Measurements from ENCODE around the gene KIAA1217.

KIAA1217 gene, protein sequence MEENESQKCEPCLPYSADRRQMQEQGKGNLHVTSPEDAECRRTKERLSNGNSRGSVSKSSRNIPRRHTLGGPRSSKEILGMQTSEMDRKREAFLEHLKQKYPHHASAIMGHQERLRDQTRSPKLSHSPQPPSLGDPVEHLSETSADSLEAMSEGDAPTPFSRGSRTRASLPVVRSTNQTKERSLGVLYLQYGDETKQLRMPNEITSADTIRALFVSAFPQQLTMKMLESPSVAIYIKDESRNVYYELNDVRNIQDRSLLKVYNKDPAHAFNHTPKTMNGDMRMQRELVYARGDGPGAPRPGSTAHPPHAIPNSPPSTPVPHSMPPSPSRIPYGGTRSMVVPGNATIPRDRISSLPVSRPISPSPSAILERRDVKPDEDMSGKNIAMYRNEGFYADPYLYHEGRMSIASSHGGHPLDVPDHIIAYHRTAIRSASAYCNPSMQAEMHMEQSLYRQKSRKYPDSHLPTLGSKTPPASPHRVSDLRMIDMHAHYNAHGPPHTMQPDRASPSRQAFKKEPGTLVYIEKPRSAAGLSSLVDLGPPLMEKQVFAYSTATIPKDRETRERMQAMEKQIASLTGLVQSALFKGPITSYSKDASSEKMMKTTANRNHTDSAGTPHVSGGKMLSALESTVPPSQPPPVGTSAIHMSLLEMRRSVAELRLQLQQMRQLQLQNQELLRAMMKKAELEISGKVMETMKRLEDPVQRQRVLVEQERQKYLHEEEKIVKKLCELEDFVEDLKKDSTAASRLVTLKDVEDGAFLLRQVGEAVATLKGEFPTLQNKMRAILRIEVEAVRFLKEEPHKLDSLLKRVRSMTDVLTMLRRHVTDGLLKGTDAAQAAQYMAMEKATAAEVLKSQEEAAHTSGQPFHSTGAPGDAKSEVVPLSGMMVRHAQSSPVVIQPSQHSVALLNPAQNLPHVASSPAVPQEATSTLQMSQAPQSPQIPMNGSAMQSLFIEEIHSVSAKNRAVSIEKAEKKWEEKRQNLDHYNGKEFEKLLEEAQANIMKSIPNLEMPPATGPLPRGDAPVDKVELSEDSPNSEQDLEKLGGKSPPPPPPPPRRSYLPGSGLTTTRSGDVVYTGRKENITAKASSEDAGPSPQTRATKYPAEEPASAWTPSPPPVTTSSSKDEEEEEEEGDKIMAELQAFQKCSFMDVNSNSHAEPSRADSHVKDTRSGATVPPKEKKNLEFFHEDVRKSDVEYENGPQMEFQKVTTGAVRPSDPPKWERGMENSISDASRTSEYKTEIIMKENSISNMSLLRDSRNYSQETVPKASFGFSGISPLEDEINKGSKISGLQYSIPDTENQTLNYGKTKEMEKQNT (N-terminal part only)

DNA sequence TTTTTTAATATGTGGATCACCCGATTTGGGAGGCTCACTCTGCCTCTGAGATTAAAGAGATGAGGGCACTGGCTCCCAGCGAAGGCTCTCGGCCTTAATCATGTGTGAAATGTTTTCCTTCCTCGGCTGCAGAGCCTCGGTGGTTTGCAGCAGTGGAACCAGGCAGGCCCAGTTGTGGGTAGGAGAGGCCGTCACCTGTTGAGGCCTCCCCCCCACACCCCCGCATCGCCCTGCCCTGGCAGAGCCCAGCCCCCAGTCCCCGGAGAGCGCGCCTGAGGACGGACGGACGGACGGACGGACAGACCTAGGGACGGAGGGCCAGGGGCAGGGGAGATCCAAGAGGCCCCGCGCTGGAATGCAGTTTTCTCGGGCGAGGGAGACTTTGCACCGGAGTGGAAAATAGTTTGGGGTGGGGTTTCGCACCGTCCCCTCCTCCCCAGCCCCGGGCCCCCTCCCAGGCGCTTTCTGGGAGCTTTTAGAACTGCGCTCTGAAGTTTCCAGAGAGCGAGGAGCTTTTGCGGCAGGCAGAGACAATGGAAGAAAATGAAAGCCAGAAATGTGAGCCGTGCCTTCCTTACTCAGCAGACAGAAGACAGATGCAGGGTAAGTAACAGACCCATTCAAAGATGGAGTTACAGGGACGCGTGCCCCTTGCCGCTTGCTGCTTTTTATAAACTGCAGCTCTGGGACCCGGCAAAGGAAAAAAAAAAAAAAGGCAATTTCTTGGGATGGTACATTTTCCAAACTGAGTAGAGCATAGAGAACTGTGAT is at the start of gene KIAA1217:
KIAA1217 (plus strand) TSS at position 478 of the 771 bp plus-strand sequence; CDS start at position 534, 56 bp downstream.
- no peak for DNase-seq (ENCODE audit: low read depth in 2 of 2)

DNA sequence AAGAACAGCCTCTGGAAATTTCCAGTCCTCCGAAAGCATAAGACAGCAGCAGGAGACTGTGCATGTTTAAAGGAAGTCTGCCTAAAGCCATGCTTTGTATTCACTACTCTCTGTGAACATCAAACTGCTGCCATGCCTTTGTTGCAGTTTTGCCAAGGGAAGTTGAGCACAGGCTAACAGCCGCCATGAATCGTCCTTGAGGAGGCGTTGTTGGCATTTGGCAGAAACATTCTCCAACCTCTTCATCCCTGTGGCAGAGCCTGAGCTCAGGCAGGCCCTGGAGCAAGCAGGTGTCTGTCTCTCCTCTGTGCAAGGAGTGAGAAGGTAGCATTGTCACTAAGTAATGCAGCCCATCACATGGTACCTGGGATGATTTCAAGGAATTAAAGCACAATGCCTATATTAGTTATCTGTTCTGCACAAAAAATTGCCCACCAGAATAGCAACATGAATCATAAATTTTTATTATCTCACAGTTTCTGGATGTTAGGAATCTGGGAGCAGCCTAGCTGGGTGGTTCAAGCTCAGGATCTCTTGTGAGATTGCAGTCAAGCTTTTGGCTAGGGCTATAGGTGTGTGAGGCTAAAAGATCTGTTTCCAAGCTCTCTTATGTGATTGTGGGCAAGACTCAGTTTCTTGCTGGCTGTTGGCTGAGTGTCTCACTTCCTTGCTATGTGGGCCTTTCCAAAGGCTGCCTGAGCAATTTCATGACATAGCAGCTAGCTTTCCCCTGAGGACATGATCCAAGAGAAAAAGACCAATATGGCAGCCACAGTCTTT is 46.5 kb upstream of the KIAA1217 start:
- DNase-seq (ENCODE audit: low read depth in 2 of 2) = no peak

DNA sequence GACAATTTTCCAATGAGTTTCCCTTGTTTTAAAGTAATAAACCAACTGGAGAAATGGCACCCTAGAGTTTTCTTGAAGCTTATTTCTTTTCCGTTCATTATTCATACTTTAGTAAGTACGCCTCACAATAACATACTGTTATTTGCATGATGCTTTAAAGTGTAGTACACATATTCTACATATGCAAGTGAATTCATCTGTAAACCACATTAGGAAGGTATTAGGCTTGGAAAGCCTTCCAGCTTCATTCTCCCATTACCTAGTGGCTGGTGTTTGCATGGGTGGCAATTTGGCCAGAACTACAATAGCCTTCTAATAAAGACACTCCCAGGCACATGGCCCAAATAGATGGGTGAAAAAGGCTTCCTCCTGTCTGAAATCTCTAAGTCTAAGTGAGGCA is 45.5 kb upstream of the KIAA1217 start:
- no peak for DNase-seq (ENCODE audit: low read depth in 2 of 2)

DNA sequence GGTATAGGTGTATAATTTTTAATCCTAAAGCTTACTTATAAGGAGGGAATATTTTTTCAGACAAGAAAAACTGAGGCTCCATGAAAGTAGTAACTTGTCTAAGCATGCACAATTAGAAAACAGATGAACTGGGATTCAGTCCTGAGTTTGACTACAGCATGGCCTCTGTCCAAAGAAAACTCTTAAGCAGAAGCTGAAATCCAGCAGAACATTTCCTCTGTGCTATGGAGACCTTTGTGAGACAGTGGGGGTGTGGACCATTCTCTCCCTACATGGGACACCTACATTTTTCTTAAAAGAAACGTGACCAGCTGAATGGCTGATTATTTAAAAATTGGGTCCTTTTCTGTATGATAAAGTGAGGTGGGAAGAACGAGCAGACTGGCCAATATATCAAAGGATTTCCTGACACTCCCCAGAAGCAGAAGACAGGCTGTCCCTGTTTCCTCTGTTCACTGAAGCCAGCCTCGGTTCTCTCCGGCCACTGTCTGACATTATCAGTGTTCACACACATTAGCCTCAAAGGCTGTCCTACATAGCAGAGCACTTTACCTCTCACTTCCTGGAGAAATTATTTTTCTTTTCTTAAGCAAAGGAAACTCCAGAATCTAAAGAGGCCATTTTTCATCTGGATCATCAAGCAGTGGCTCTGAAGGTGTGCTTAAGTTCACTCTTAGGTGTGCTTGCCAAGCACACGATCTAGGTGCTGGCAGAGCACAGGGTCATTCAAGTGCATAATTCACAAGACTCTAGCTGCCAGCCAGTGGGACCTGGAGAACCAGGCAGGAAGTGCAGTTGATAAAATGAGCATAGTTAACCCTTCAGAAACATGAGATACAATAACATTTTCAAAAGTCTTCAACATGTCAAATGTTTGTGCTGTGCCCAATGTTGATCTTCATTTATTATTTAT is 40.4 kb upstream of the KIAA1217 start:
- no peak for DNase-seq (ENCODE audit: low read depth in 2 of 2)

DNA sequence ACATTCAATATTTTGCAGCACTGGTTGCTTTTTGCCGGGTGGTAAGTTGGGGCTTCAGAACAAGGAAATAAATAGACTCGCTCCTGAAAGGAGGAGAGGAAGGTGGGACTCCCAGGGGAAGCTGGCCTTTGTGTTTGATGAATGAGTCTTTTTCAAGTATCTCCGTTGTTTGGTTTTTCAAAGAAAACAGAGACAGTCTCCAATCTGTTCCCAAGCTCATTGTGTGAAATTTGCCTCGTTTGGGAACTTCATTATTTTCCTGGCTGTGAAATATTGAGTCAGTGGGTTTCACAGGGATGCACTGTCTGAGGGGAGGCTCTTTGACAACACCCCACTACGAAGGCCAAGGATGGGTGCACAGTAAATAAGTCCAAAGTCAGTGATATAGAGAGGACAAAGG is 38.7 kb upstream of the KIAA1217 start:
- DNase-seq (ENCODE audit: low read depth in 2 of 2) = no peak

DNA sequence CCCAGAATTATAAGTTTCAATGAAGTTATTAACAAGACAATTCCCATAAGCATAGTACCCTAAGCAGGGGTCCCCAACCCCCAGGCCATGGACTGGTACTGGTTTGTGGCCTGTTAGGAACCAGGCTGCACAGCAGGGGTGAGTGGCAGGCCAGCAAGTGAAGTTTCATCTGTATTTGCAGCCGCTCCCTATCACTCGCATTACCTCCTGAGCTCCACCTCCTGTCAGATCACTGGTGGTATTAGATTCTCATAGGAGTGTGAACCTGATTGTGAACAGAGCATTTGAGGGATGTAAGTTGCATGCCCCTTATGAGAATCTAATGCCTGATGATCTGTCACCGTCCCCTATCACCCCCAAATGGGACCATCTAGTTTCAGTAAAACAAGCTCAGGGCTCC is 36.0 kb upstream of the KIAA1217 start:
- no peak for DNase-seq (ENCODE audit: low read depth in 2 of 2)

DNA sequence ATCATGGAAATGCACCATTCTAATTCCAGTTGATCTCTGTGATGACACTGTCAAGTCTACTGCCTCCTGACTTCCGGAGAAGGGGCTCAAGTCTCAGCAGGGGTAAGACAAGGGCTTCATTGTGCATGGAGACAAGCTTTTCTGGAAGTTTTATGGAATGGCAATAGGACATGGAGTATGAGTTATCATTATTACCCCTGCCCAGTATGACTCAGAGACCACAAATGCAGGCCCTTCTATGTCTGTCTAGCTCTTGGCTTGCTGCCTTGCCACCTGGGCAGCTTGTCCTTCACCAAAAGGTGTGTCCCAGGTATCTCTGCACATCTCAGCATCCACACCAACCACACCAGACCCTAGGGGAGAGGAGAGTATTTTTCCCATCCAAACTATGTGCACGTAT is 34.9 kb upstream of the KIAA1217 start:
- DNase-seq (ENCODE audit: low read depth in 2 of 2) = no peak

DNA sequence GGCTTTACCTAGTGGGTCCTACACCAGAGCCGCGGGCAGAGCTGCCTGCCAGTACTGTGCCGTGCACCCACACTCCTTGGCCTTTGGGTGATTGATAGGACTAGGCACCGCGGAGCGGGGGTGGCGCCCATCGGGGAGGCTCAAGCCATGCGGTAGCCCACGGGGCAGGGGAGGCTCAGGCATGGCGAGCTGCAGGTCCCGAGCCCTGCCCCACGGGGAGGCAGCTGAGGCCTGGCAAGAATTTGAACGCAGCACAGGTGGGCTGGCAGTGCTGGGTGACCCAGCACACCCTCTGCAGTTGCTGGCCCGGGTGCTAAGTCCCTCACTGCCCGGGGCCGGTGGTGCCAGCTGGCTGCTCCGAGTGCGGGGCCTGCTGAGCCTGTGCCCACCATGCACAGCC is 32.3 kb upstream of the KIAA1217 start:
- no peak for DNase-seq (ENCODE audit: low read depth in 2 of 2)

DNA sequence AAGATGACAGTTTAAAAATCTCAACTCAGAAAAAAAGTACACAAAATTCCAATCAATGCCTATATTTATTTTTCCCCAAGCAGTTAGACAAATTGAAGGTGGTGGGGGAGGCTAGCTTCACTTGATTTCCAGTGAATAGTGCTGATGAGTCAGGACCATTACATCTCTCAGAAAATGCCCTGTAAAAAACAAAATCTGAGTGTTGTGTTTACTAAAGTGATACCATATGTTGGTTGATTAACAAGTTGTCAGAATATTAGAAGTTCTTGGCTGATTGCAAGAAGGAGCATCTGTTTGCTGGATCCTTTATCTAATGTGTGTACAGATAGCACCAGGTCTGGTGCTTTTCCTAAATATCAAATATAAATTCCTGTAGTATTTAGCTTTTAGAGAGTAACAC is 31.3 kb upstream of the KIAA1217 start:
- DNase-seq (ENCODE audit: low read depth in 2 of 2) = no peak

DNA sequence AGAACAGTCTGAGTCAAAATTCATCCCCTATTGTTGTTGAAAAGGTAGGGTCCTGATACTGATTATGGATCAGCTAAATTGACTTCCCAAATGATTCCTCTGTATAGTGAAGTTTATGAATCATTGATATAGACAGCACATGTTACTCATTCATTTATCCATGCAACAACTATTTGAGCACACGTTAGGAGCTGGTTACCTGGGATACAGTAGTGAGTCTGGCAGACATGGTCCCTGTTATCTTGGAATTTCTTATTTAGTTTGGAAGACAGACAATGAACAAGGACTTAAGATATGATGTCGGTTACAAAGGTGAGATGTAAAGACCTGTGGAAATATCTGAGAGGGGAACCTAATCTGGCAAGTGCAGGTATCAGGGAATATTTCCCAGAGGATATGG is 28.0 kb upstream of the KIAA1217 start:
- no peak for DNase-seq (ENCODE audit: low read depth in 2 of 2)

DNA sequence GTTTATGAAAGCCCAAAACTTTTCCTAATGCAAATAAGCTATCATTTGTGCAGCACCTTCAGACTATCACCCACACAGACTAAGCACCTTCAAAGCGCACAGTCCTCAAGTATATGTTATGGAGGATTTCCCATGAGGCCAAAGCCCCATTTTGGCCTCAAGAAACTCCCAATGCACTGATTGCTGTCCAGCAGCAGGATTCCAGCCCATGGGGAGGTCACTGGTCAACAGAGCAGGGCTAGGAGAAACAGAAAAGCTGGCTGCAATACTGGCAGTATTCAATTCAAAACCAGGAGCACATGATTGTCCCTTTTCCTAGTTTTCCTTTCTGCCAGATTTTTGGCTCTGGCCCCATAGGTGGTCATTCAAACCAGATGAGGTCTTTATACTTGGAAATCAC is 24.5 kb upstream of the KIAA1217 start:
- no peak for DNase-seq (ENCODE audit: low read depth in 2 of 2)

DNA sequence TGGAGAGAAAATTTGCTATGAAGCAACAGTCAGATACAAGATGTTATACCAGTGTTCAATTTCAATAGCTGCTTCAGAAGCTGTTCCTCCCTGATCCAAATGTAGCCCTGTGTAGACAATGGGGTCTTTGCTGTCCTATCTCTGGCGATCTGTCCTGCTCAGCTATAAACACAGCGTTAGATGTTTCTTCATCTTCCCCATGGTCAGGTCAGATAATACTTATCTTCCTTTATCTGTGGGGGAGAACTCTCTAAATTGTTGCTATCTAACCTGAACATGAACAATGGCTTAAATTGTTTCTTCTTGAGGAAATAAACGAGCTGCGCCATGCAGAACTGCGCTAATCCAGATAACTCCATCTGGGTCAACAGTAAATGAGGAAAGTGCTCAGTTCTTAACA is 15.6 kb upstream of the KIAA1217 start:
- DNase-seq (ENCODE audit: low read depth in 2 of 2) = no peak

DNA sequence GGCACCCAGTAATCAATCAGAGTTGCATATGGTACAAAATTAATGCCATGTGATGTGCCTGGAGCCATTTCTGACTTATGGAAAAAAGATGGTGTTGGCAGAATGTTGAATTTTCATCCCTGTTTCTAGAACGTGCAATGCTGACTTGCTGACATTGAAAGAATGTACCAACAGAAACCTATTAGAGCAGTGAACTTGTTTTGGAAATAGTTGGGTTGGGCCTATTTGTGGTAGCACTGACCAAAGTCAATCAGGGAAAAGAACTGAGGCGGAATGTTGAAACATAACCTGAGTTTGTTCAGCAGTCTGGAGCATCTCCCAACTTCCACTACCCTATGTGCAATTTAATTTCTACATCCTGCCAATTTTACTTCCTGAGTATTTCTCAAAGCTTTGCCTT is 11.7 kb upstream of the KIAA1217 start:
- DNase-seq (ENCODE audit: low read depth in 2 of 2) = no peak

DNA sequence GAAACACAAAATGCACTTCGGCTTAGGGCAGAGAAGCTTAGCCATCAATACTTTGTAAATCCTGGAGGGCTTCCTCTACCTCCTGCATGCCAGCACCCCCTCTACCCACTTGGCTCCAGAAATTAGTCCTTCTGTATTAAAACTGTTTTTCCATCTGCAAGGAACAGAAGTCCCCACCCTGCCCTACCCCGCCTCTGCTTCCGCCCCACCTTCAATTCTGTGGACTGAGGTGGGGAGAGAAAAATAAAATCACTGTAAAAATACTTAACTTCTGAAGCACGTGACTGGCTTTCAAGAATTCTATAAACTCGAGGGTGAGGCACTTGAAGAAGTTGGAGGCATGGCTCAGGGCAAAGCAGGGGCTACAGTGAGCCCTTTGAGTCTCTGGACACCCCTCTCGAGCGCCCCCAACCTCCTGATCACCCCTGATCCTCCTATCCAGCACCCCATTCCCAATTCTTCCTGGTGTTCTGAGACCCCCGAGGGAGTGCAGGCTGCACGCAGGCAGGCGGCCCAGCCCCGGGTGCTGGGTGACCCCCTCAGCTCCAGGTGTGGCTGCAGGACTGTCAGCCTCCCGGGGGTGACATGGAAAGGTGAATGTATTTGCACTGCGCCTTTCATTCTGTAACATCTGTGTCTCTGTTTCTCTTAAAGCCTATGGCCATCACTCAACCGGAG is 7.3 kb upstream of the KIAA1217 start:
- no peak for DNase-seq (ENCODE audit: low read depth in 2 of 2)

DNA sequence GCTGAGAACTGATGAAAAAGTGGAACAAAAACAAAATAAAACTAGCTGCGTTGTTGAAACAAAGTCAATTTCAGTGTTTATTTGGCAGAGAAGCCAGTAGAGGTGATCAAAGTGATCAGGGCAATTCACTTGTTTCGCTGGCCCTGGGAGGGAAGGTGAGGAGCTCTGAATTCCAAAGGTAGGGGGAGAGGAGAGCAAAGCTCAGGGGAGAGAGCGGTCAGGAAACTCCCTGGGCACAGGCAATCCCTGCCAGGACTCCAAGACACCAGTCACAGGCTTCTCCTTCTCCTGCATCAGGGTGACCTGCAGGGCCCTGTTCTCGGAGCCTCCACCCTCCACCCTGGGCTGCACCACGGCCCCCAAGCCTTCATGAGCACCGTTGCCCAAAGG is 6.8 kb upstream of the KIAA1217 start:
- no peak for DNase-seq (ENCODE audit: low read depth in 2 of 2)

DNA sequence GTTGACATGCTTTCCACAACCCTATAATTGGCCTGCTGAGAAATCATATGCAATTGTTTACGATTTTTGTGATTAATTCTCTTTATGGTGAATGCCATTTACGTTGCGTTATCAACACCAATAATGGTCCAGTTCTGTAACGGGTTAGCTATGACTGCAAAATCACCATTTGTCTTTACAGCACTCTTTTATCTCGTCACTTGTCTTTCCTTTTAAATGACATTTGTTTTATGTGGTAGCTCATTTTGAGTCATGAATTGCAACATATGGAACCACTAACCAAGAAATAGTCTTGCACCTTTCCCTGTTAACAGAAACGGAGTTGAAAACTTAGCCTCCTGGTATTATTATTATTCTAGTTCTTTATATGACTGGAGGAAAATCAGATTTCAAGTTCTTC is 3.1 kb upstream of the KIAA1217 start:
- no peak for DNase-seq (ENCODE audit: low read depth in 2 of 2)

DNA sequence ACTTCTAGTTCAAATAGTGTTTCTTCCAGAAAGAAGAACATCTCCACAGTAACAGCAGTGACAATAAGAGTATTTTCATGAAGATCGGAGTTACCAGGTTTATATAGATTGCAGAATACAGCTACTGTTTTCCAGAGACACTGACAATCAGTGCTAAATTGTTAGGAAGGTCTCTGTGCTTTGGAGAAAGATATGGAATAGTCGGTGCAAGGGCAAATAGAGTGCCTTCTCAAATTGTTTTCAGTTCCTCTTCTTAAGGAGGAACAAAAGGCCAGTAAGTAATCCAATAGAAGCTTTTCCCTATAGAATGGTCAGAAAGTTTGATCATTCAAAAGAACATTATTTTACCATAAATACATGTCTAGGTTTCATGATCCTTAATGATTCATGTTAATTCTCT is 2.6 kb upstream of the KIAA1217 start:
- no peak for DNase-seq (ENCODE audit: low read depth in 2 of 2)

DNA sequence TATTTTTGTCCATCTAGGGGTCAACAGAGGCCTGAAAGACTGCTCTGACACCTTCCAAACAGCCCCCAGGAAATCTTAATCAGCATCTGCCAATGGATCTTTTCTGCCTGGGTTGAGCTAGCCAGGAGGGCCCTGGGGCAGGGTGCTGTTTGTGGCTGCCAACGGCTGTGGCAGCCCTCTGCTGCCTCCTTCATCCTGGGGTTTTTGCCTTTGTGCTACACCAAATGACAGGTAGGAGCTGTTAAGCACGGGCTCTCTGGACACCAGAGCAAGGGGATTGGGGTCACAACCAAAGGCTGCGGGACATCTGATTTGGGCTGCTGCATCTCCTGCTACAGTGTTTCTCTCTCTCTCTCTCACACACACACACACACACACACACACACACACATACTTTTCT is 2.0 kb upstream of the KIAA1217 start:
- DNase-seq (ENCODE audit: low read depth in 2 of 2) = no peak

DNA sequence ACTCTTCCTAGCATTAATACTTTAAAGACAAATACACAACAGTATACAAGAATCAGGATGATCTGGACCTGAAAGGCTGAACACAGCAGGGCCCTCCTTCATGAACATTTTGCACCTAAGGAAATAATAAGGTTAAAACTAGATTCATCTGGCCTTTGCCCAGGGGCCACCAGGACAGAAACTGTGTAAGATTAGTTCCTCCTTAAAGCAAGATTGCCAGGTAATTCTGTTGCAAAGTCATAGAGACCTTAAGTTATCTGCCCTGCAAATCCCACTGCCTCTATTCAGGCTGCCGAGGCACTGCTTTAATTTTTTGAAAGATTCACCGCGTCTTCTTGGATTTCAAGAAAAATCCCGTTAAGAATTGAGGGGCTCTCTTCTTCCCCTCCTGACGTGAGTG is 1.6 kb upstream of the KIAA1217 start:
- DNase-seq (ENCODE audit: low read depth in 2 of 2) = no peak
